A549 (cell line): Measurements from ENCODE around the gene OVCH1. TPM values are rescaled to one million over a fixed set of nuclear protein-coding genes. Genes with fewer than 3 reads are reported as not detected.

Experiments used
- ATAC-seq, 2 experiments: fragments of 200-7000 bp in 1 of 2; fragments of >200 bp in 1 of 2; cut with Nextera tagmentation in 1 of 2; cut with Tn5 transposase in 1 of 2; 3 replicates each; pipeline versions ENCODE4 v1.8.0 to v1.9.1; 2018 to 2020; ENCODE audit warnings: mild to moderate bottlenecking in 1 of 2, moderate library complexity in 1 of 2
- CTCF ChIA-PET: fragments of 300-600 bp; sonication (Branson Sonifier 250); formaldehyde crosslinking; extraction: SDS; loops from one replicate; lab custom pipeline; 2021; ENCODE audit warnings: antibody characterized with exemption, inconsistent platforms; lab: Yijun Ruan, JAX
- POLR2A ChIA-PET: fragments of 350-600 bp; formaldehyde crosslinking; extraction: SDS; loops from one replicate; lab custom pipeline; 2021; ENCODE audit warnings: antibody characterized with exemption, inconsistent platforms; lab: Yijun Ruan, JAX
- DNase-seq, 2 experiments: peaks; one replicate each; pipeline versions ENCODE4 v3.0.0 to v3.0.0-alpha.2; 2011 to 2016; ENCODE audit warnings: low read depth in 1 of 2, low spot score in 1 of 2
- FAIRE-seq: peaks from 2 replicates; lab custom pipeline; 2011; peaks lifted over from hg19 to GRCh38; lab: Jason Lieb, UNC
- H3K27ac ChIP-seq, 2 experiments: fragments of >200 bp; sonication (Bioruptor Twin); formaldehyde crosslinking; 3 replicates each; pipeline ENCODE4 v1.5.1; 2016 to 2017
- H3K4me1 ChIP-seq: fragments of >200 bp; sonication (Bioruptor Twin); formaldehyde crosslinking; 3 replicates; pipeline ENCODE4 v1.6.1; 2016
- H3K4me2 ChIP-seq: fragments of >200 bp; sonication (Bioruptor Twin); formaldehyde crosslinking; 3 replicates; pipeline ENCODE4 v1.6.1; 2016
- H3K4me3 ChIP-seq: fragments of >200 bp; sonication (Bioruptor Twin); formaldehyde crosslinking; 3 replicates; pipeline ENCODE4 v1.5.1; 2016
- H3K9me3 ChIP-seq: fragments of >200 bp; sonication (Bioruptor Twin); formaldehyde crosslinking; 3 replicates; pipeline ENCODE4 v1.6.1; 2016
- BHLHE40 ChIP-seq: IDR thresholded peaks from 2 replicates; pipeline ENCODE4 v1.6.1; 2012; ENCODE audit warnings: low read depth, low read length, inconsistent platforms
- CBX8 ChIP-seq: fragments of 200-600 bp; sonication (generic); IDR thresholded peaks from 2 replicates; pipeline ENCODE4 v1.6.1; 2016
- CHD2 ChIP-seq: fragments of 150-350 bp; IDR thresholded peaks from 2 replicates; pipeline ENCODE4 v1.6.1; 2014; ENCODE audit warnings: low read length; ENCODE audit not compliant: partially characterized antibody
- CHD4 ChIP-seq: fragments of 200-600 bp; sonication (generic); IDR thresholded peaks from 2 replicates; pipeline ENCODE4 v1.6.1; 2016; ENCODE audit warnings: antibody characterized with exemption, mild to moderate bottlenecking, borderline replicate concordance
- EHF ChIP-seq: fragments of 250-450 bp; sonication (Bioruptor Pico); IDR thresholded peaks from 2 replicates; pipeline ENCODE4 v1.5.0; 2020; ENCODE audit warnings: mild to moderate bottlenecking
- EP300 ChIP-seq, 2 experiments: fragments of >200 bp; sonication (Bioruptor Twin); formaldehyde crosslinking; IDR thresholded peaks; 2 replicates in 1 of 2; 3 replicates in 1 of 2; pipeline ENCODE4 v1.6.1; 2016 to 2017
- FOSL2 ChIP-seq, 2 experiments: fragments of 450-650 bp in 1 of 2; fragments of >200 bp in 1 of 2; sonication (Bioruptor Twin) in 1 of 2; formaldehyde crosslinking; IDR thresholded peaks; 2 replicates each; pipeline versions ENCODE4 v1.5.0 to v1.6.1; 2016 to 2020; ENCODE audit warnings: mild to moderate bottlenecking in 1 of 2, moderate library complexity in 1 of 2
- FOXS1 ChIP-seq: fragments of 250-450 bp; sonication (Bioruptor Pico); IDR thresholded peaks from 2 replicates; pipeline ENCODE4 v1.5.0; 2020; ENCODE audit warnings: mild to moderate bottlenecking, moderate library complexity
- HEYL ChIP-seq: fragments of 250-450 bp; sonication (Bioruptor Pico); IDR thresholded peaks from 2 replicates; pipeline ENCODE4 v1.8.0; 2021; ENCODE audit warnings: mild to moderate bottlenecking, moderate library complexity
- HOXA7 ChIP-seq: fragments of 250-450 bp; sonication (Bioruptor Pico); IDR thresholded peaks from 2 replicates; pipeline ENCODE4 v1.5.0; 2020; ENCODE audit warnings: mild to moderate bottlenecking, moderate library complexity
- MAFK ChIP-seq: fragments of 450-650 bp; IDR thresholded peaks from 2 replicates; pipeline ENCODE4 v1.6.1; 2014; ENCODE audit not compliant: partially characterized antibody
- MYC ChIP-seq: IDR thresholded peaks from 2 replicates; pipeline ENCODE4 v1.6.1; 2012; ENCODE audit warnings: mild to moderate bottlenecking, inconsistent platforms, low read length, improper control_type of control experiment, borderline replicate concordance
- NFE2L2 ChIP-seq: fragments of 150-350 bp; conservative IDR thresholded peaks from 2 replicates; pipeline ENCODE4 v1.6.1; 2014; ENCODE audit warnings: low read length
- RAD21 ChIP-seq, 2 experiments: fragments of >200 bp in 1 of 2; sonication (Bioruptor Twin) in 1 of 2; formaldehyde crosslinking in 1 of 2; IDR thresholded peaks in 1 of 2; conservative IDR thresholded peaks in 1 of 2; 2 replicates in 1 of 2; 3 replicates in 1 of 2; pipeline ENCODE4 v1.6.1; 2012 to 2018; ENCODE audit warnings: inconsistent platforms in 1 of 2
- RARB ChIP-seq: fragments of 250-450 bp; sonication (Bioruptor Pico); IDR thresholded peaks from 2 replicates; pipeline ENCODE4 v1.8.0; 2021; ENCODE audit warnings: mild to moderate bottlenecking, moderate library complexity
- RCOR1 ChIP-seq: fragments of 150-350 bp; IDR thresholded peaks from 2 replicates; pipeline ENCODE4 v1.6.1; 2014; ENCODE audit warnings: antibody characterized with exemption, low read length, low read depth
- RFX5 ChIP-seq: fragments of 450-650 bp; IDR thresholded peaks from 2 replicates; pipeline ENCODE4 v1.7.1; 2014; ENCODE audit warnings: antibody characterized with exemption, mild to moderate bottlenecking, moderate library complexity
- RNF2 ChIP-seq: fragments of 200-600 bp; sonication (generic); IDR thresholded peaks from 2 replicates; pipeline ENCODE4 v1.6.1; 2016; ENCODE audit warnings: low read depth, mild to moderate bottlenecking, antibody characterized with exemption, moderate library complexity, borderline replicate concordance
- TP53 ChIP-seq: fragments of 250-450 bp; sonication (Bioruptor Pico); IDR thresholded peaks from 2 replicates; pipeline ENCODE4 v1.5.0; 2021; ENCODE audit warnings: mild to moderate bottlenecking, moderate library complexity
- ZC3H11A ChIP-seq: fragments of 450-650 bp; IDR thresholded peaks from 2 replicates; pipeline ENCODE4 v1.6.1; 2014; ENCODE audit warnings: antibody characterized with exemption, mild to moderate bottlenecking
- ZFP36 ChIP-seq: fragments of 450-650 bp; IDR thresholded peaks from 2 replicates; pipeline ENCODE4 v1.6.1; 2014; ENCODE audit warnings: borderline replicate concordance; ENCODE audit not compliant: partially characterized antibody
- WGBS: methylation state at CpG from one replicate; pipeline ENCODE4 v1.1.6; 2017; ENCODE audit errors: missing lambda C conversion rate; 5-methylcytosine and 5-hydroxymethylcytosine counted together
- polyA plus RNA-seq, 4 experiments: library from polyadenylated mRNA; depleted of rRNA in 3 of 4; stranded (reverse); fragments of >200 nt; fragmentation: RNase III in 1 of 4; extraction: RNeasy Plus Mini Kit Qiagen cat#74134 plus additional on column Dnase treatment in 1 of 4; gene quantifications; 2 replicates in 3 of 4; 3 replicates in 1 of 4; pipeline ENCODE4 v1.2.3, GENCODE V29; 2011 to 2017
- TF ChIP-seq, protein P1 (sequence below): fragments of >200 bp; sonication (Bioruptor Twin); formaldehyde crosslinking; IDR thresholded peaks from 3 replicates; pipeline ENCODE4 v1.5.1; 2016
- TF ChIP-seq, protein P2 (sequence below): IDR thresholded peaks from 2 replicates; pipeline ENCODE4 v1.6.1; 2012
- TF ChIP-seq, protein P3 (sequence below): fragments of 250-450 bp; sonication (Bioruptor Pico); IDR thresholded peaks from 2 replicates; pipeline ENCODE4 v1.5.0; 2020; ENCODE audit warnings: low read depth, mild to moderate bottlenecking, moderate library complexity

OVCH1 gene
- polyA plus RNA-seq, 2 of the 4 experiments (the other 2 are of a cell fraction) = not detected

DNA sequence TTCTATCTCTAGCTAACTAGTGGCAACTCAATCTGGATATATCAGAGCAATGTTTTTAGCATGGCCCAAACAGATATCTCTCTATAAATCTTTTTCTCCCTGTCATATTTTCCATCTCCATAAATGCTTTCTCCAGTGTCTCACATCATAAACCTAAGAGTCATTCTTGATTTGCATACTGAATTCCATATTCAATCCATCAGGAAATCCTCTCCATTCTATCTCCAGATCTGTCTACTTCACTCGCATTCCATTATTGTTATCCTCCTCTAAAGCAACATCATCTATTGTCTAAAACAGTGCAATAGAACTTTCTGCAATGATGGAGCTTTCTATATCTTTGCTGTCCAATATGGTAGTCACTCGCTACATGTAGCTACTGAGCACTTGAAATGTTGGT is 71.0 kb downstream of the OVCH1 start:
- DNase-seq = no peak
- ATAC-seq = no peak
- no peak overlapping the region for H3K4me2 ChIP-seq
- WGBS = 20% methylated on average over 2 of the region's 2 CpGs
- TF ChIP-seq RCOR1 (no peak), NFE2L2 (no peak), RARB (CRISPR knock-in tag) (no peak), TP53 (CRISPR knock-in tag) (no peak), MAFK (no peak), RAD21 (conservative IDR thresholded peaks at IDR 0.05 in 1 of 2, IDR thresholded peaks at IDR 0.05 in 1 of 2) (no peak), CHD4 (no peak), BHLHE40 (no peak)
- TF ChIP-seq, protein P1, sequence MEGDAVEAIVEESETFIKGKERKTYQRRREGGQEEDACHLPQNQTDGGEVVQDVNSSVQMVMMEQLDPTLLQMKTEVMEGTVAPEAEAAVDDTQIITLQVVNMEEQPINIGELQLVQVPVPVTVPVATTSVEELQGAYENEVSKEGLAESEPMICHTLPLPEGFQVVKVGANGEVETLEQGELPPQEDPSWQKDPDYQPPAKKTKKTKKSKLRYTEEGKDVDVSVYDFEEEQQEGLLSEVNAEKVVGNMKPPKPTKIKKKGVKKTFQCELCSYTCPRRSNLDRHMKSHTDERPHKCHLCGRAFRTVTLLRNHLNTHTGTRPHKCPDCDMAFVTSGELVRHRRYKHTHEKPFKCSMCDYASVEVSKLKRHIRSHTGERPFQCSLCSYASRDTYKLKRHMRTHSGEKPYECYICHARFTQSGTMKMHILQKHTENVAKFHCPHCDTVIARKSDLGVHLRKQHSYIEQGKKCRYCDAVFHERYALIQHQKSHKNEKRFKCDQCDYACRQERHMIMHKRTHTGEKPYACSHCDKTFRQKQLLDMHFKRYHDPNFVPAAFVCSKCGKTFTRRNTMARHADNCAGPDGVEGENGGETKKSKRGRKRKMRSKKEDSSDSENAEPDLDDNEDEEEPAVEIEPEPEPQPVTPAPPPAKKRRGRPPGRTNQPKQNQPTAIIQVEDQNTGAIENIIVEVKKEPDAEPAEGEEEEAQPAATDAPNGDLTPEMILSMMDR = no peak
- TF ChIP-seq, protein P2, sequence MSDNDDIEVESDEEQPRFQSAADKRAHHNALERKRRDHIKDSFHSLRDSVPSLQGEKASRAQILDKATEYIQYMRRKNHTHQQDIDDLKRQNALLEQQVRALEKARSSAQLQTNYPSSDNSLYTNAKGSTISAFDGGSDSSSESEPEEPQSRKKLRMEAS = no peak
- TF ChIP-seq, all 56 proteins: peak for 0
- no peaks in the 10 kb centered on the region for H3K9me3 ChIP-seq
- ChIA-PET POLR2A (no interaction called here), CTCF (interaction anchor here (0.5 to 0.7 kb wide), 4 partner anchors 190 to 351 kb away, joined by 3 to 4 read pairs (median 3); no protein-coding TSS in a partner anchor)
- no peak overlapping the region for H3K27ac ChIP-seq
- no peak overlapping the region for H3K4me3 ChIP-seq
- FAIRE-seq = no peak
- no peaks in the 10 kb centered on the region for H3K4me1 ChIP-seq

DNA sequence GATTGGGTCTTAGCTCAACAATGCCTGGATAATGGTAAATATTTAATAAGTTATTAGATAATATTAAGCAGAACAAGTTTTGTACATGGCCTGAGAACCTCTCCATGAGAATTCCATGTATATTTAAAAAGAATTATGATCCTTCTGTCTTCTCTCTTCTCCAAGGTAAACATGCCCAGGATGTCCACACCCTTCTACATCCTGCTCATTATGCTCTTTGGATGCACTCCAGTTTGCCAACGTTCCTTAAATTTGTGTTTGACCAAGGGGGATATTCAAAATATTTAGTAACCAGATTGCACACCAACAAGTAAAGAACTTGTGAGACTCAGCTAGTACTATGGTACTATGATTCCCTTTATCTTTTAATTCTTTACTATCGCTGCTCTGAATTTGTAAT is 71.8 kb downstream of the OVCH1 start:
- Histone ChIP-seq H3K4me2 (no peak overlapping the region), H3K27ac (no peak overlapping the region), H3K4me1 (no peaks in the 10 kb centered on the region), H3K9me3 (no peaks in the 10 kb centered on the region), H3K4me3 (no peak overlapping the region)
- ATAC-seq (no peak), FAIRE-seq (no peak), DNase-seq (no peak)
- POLR2A ChIA-PET = no interaction called here
- no peak for TF ChIP-seq CBX8
- TF ChIP-seq, protein P2 = no peak
- TF ChIP-seq, protein P1 = no peak
- no peak for TF ChIP-seq CHD4
- no peak for TF ChIP-seq RNF2
- no peak for TF ChIP-seq ZC3H11A
- TF ChIP-seq MYC = no peak
- TF ChIP-seq, protein P3, sequence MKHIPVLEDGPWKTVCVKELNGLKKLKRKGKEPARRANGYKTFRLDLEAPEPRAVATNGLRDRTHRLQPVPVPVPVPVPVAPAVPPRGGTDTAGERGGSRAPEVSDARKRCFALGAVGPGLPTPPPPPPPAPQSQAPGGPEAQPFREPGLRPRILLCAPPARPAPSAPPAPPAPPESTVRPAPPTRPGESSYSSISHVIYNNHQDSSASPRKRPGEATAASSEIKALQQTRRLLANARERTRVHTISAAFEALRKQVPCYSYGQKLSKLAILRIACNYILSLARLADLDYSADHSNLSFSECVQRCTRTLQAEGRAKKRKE (CRISPR knock-in tag) = no peak
- no peak for TF ChIP-seq EHF (CRISPR knock-in tag)
- no peak for TF ChIP-seq RAD21 (conservative IDR thresholded peaks at IDR 0.05 in 1 of 2, IDR thresholded peaks at IDR 0.05 in 1 of 2)
- no peak for TF ChIP-seq RFX5
- TF ChIP-seq FOXS1 (CRISPR knock-in tag) = no peak
- TF ChIP-seq CHD2 = no peak
- no peak for TF ChIP-seq HOXA7 (CRISPR knock-in tag)
- no peak for TF ChIP-seq FOSL2 (IDR thresholded peaks at IDR 0.05)
- TF ChIP-seq FOSL2 (CRISPR knock-in tag; IDR thresholded peaks at IDR 0.05) = no peak
- TF ChIP-seq ZFP36 = no peak
- no peak for TF ChIP-seq EP300 (IDR thresholded peaks at IDR 0.05)
- TF ChIP-seq HEYL (CRISPR knock-in tag) = no peak
- no peak for TF ChIP-seq BHLHE40
- 10% methylated on average over 2 of the region's 2 CpGs for WGBS
- CTCF ChIA-PET = interaction anchor here (0.6 kb wide), 1 partner anchor 260 kb away, joined by 3 read pairs; no protein-coding TSS in a partner anchor
